NT2/D1 (cell line): Measurements from ENCODE around the gene MAPK14.
"Not testable (repeated sequence)": the region's sequence is repeated elsewhere in the genome, so short reads cannot be mapped to it uniquely, and the experiment has no call there.

ENCODE experiments used
- DNase-seq: peaks from one replicate; pipeline ENCODE4 v3.0.0-alpha.2; 2011; ENCODE audit warnings: low read depth, low spot score
- H3K27me3 ChIP-seq: 2 replicates; pipeline ENCODE4 v1.6.0; 2011; ENCODE audit warnings: mild to moderate bottlenecking; ENCODE audit not compliant: insufficient read length, insufficient read depth
- H3K36me3 ChIP-seq: 2 replicates; pipeline ENCODE4 v1.6.1; 2011; ENCODE audit warnings: mild to moderate bottlenecking, low read length, mixed read lengths; ENCODE audit not compliant: insufficient read depth, insufficient read length
- H3K4me1 ChIP-seq: 2 replicates; pipeline ENCODE4 v1.5.1; 2011; ENCODE audit not compliant: insufficient read depth, insufficient read length
- H3K4me3 ChIP-seq: 2 replicates; pipeline ENCODE4 v1.5.1; 2011; ENCODE audit warnings: low read depth; ENCODE audit not compliant: insufficient read length
- H3K9ac ChIP-seq: 2 replicates; pipeline ENCODE4 v1.6.0; 2011; ENCODE audit warnings: low read depth; ENCODE audit not compliant: insufficient read length
- H3K9me3 ChIP-seq: 2 replicates; pipeline ENCODE4 v1.5.1; 2011; ENCODE audit warnings: mild to moderate bottlenecking, low read length; ENCODE audit not compliant: insufficient read depth
- SUZ12 ChIP-seq: IDR thresholded peaks from 2 replicates; pipeline ENCODE4 v1.6.1; 2011; ENCODE audit not compliant: insufficient read length, insufficient read depth; ENCODE audit errors: extremely low read depth
- YY1 ChIP-seq: IDR thresholded peaks from 2 replicates; pipeline ENCODE4 v1.6.1; 2011; ENCODE audit not compliant: insufficient read length, insufficient read depth
- ZNF274 ChIP-seq: IDR thresholded peaks from 2 replicates; pipeline ENCODE4 v1.6.1; 2011; ENCODE audit warnings: mild to moderate bottlenecking, low read depth, low read length

Gene MAPK14

GRCh38 chr6:36028877-36029324 is 1.3 kb downstream of the MAPK14 start:
- no peak for TF ChIP-seq YY1
- TF ChIP-seq ZNF274 = no peak
- TF ChIP-seq SUZ12 = no peak
- peaks cover 5% of the 10 kb centered on the region for H3K4me1 ChIP-seq
- H3K9ac ChIP-seq = peak overlapping the region; percentile 99
- no peak for DNase-seq
- no peaks in the 10 kb centered on the region for H3K27me3 ChIP-seq
- H3K4me3 ChIP-seq = peak overlapping the region; percentile 98
- H3K9me3 ChIP-seq = no peaks in the 10 kb centered on the region
- H3K36me3 ChIP-seq = no peaks in the 10 kb centered on the region

- no peaks in the 10 kb centered on the region for H3K9me3 ChIP-seq
- H3K27me3 ChIP-seq = no peaks in the 10 kb centered on the region
- peaks cover 5% of the 10 kb centered on the region for H3K4me1 ChIP-seq
- TF ChIP-seq ZNF274 (no peak), YY1 (no peak), SUZ12 (no peak)
- H3K36me3 ChIP-seq = no peaks in the 10 kb centered on the region
- DNase-seq = no peak
- peak overlapping the region; percentile 98 for H3K4me3 ChIP-seq
- peak overlapping the region; percentile 99 for H3K9ac ChIP-seq
Observed at GRCh38 chr6:36029464-36029863, 1.9 kb downstream of the MAPK14 start.

GRCh38 chr6:36032261-36032660 is 4.7 kb downstream of the MAPK14 start:
- no peak overlapping the region for H3K4me3 ChIP-seq
- no peak for DNase-seq
- H3K4me1 ChIP-seq = no peaks in the 10 kb centered on the region
- no peaks in the 10 kb centered on the region for H3K27me3 ChIP-seq
- no peaks in the 10 kb centered on the region for H3K36me3 ChIP-seq
- no peak overlapping the region for H3K9ac ChIP-seq
- no peaks in the 10 kb centered on the region for H3K9me3 ChIP-seq
- TF ChIP-seq YY1 (no peak), ZNF274 (no peak), SUZ12 (no peak)

- H3K36me3 ChIP-seq, DNase-seq, H3K4me3 ChIP-seq, H3K27me3 ChIP-seq, H3K4me1 ChIP-seq, H3K9ac ChIP-seq, H3K9me3 ChIP-seq: not testable (repeated sequence)
Observed at GRCh38 chr6:36033144-36033543, 5.5 kb downstream of the MAPK14 start.

- no peak for DNase-seq
- Histone ChIP-seq H3K9me3 (no peaks in the 10 kb centered on the region), H3K36me3 (no peaks in the 10 kb centered on the region), H3K4me3 (no peak overlapping the region), H3K4me1 (no peaks in the 10 kb centered on the region), H3K27me3 (no peaks in the 10 kb centered on the region), H3K9ac (no peak overlapping the region)
- TF ChIP-seq SUZ12 (no peak), ZNF274 (no peak), YY1 (no peak)
Observed at GRCh38 chr6:36033935-36034334, 6.3 kb downstream of the MAPK14 start.

- Histone ChIP-seq H3K9ac (no peak overlapping the region), H3K4me3 (no peak overlapping the region), H3K27me3 (no peaks in the 10 kb centered on the region), H3K36me3 (no peaks in the 10 kb centered on the region), H3K9me3 (no peaks in the 10 kb centered on the region), H3K4me1 (no peaks in the 10 kb centered on the region)
- DNase-seq = no peak
- TF ChIP-seq SUZ12 = no peak
- TF ChIP-seq ZNF274 = no peak
- no peak for TF ChIP-seq YY1
Observed at GRCh38 chr6:36034441-36034840, 6.8 kb downstream of the MAPK14 start.

GRCh38 chr6:36035225-36035624 is 7.6 kb downstream of the MAPK14 start:
- H3K4me1 ChIP-seq = no peaks in the 10 kb centered on the region

More at GRCh38 chr6:36035225-36035624, 7.6 kb downstream of the MAPK14 start:
- no peak for DNase-seq
- Histone ChIP-seq H3K27me3 (no peaks in the 10 kb centered on the region), H3K4me3 (no peak overlapping the region), H3K9ac (no peak overlapping the region), H3K36me3 (no peaks in the 10 kb centered on the region), H3K9me3 (no peaks in the 10 kb centered on the region)
- TF ChIP-seq ZNF274 (no peak), YY1 (no peak)
